GM18502 (cell line): Measurements from ENCODE around the gene PPIF.

Experiments
- ATAC-seq: cut with Tn5 transposase; IDR thresholded peaks from one replicate; pipeline ENCODE4 v1.9.1; 2021; ENCODE audit warnings: mild to moderate bottlenecking; ENCODE audit not compliant: unreplicated experiment, poor library complexity

PPIF gene

GRCh38 chr10:79360499-79361342 lies 13.5 kb downstream of the PPIF start:
- no peak for ATAC-seq

- ATAC-seq: no peak
Measured at GRCh38 chr10:79361726-79362397, 14.6 kb downstream of the PPIF start.

GRCh38 chr10:79367426-79368189 lies 20.3 kb downstream of the PPIF start:
- ATAC-seq: no peak

GRCh38 chr10:79372871-79373270 lies 25.6 kb downstream of the PPIF start:
- ATAC-seq: no peak

- no peak for ATAC-seq
Measured at GRCh38 chr10:79374312-79375191, 27.3 kb downstream of the PPIF start.

GRCh38 chr10:79375321-79376077 lies 28.2 kb downstream of the PPIF start:
- ATAC-seq: no peak

- no peak for ATAC-seq
Measured at GRCh38 chr10:79376078-79376628, 28.9 kb downstream of the PPIF start.

- no peak for ATAC-seq
Measured at GRCh38 chr10:79376751-79377556, 29.7 kb downstream of the PPIF start.

GRCh38 chr10:79377557-79378382 lies 30.5 kb downstream of the PPIF start:
- no peak for ATAC-seq

- ATAC-seq: no peak
Measured at GRCh38 chr10:79378383-79378646, 31.0 kb downstream of the PPIF start.

GRCh38 chr10:79378647-79379511 lies 31.6 kb downstream of the PPIF start:
- no peak for ATAC-seq

GRCh38 chr10:79379512-79380124 lies 32.3 kb downstream of the PPIF start:
- no peak for ATAC-seq

GRCh38 chr10:79380125-79380945 lies 33.1 kb downstream of the PPIF start:
- no peak for ATAC-seq

- ATAC-seq: no peak
Measured at GRCh38 chr10:79380946-79381721, 33.9 kb downstream of the PPIF start.

GRCh38 chr10:79381804-79382221 lies 34.5 kb downstream of the PPIF start:
- ATAC-seq: no peak
